GM18505 (cell line): ENCODE measurements around the gene HOXA3.

Source experiments
- ATAC-seq: cut with Tn5 transposase; IDR thresholded peaks from one replicate; pipeline ENCODE4 v1.9.1; 2021; ENCODE audit not compliant: unreplicated experiment
- POLR2A ChIP-seq: IDR thresholded peaks from 4 replicates; pipeline ENCODE4 v1.6.1; 2011; ENCODE audit warnings: borderline replicate concordance; ENCODE audit not compliant: insufficient read depth, insufficient read length; ENCODE audit errors: extremely low read depth

Gene HOXA3

DNA sequence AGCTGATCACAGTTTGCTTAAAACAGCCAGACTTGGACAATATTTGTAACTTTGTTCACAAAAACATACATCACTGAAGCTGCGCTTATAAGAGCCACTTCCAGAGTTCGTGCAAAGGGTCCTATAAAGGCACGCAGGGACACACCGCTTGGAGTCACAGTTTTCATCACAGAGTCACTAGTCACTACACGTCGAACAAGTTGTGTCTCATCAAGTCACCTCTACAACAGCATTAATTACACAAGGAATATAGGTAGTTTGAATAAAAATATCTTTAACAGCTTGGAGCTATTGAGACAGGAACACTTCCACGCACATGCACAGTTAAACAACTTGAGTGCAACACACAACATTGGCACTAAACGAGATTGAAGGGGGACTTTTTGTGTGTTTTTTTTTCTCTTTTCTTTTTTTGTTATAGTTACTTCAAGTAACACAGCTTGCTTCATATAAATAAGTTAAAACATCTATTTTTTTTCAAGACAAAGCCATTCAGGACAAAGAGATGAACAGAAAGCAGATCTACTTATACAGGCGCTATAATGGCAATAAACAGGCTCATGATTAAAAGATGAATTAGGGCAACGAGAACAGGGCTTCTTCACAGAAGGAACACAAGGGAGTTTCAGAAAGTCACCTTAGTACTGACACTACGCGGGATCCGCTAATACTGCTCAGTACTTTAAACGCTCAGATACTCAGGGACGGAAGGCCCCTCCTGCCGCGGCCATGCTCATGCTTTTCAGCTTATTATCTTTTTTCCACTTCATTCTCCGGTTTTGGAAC lies 11.1 kb downstream of the HOXA3 start:
- no peak for TF ChIP-seq POLR2A
- no peak for ATAC-seq

GRCh38 chr7:27140126-27140857 lies 12.1 kb downstream of the HOXA3 start:
- TF ChIP-seq POLR2A: no peak
- ATAC-seq: no peak

DNA sequence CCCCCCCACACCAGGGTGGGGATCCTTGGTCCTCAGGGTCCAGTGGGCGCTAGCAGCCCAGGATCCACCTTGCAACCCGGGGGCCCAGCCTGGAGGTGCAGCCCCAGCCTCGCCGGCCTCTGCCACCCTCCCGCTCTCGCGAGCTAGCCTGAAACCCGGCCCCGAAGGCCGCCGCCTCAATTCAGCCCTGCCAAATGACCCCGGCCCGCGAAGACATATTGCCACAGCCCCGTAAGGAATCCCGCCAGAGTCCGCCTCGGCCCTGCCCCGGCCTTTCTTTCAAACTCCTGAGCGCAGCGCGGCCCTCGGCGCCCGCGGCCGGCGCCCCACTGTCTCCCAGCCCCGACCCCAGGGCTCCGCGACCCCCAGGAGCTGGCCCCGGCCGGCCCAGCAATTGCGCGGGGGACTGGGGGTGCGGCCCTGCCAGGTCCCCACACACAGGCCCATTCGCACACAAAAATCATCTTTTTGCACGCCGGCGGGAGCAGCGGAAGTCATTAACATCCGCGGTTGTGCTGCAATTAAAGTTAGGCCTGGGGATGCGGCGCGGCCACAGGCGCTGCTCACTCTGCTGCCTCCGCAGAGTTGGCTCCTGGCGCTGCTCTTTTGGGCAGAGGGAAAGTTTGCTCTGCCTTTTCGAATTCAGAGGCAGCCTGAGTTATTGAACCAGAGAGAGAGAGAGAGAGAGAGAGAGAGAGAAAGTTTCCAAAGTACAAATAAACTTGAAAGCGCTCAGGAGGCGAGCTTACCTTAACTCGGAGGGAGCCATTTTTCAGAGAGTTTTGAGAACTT lies 12.9 kb downstream of the HOXA3 start:
- no peak for ATAC-seq
- TF ChIP-seq POLR2A: no peak

GRCh38 chr7:27138985-27139333 lies 13.4 kb downstream of the HOXA3 start:
- no peak for ATAC-seq
- no peak for TF ChIP-seq POLR2A

- TF ChIP-seq POLR2A: no peak
- ATAC-seq: no peak
Measured at GRCh38 chr7:27138472-27138871, 13.9 kb downstream of the HOXA3 start.

- no peak for ATAC-seq
- TF ChIP-seq POLR2A: no peak
Measured at GRCh38 chr7:27137640-27138315, 14.6 kb downstream of the HOXA3 start.

DNA sequence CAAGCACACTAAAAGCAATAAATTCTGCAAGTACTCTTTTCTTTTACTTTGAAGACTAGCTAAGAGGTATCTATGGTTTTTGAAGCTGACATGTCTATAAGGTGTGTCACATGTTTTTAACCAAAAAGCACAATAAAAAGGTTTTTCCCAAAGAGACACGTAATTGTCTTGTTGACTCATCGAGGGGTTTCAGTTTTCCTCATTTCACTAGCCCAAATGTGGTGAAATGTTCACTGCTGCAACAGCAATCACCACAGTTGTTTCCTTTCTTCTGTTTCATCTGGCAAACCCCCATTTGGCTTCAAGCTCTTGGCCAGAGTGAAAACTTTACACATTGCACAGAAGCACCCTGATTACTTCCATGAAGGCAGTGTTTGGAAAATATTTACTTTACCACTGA lies 18.0 kb downstream of the HOXA3 start:
- ATAC-seq: no peak
- TF ChIP-seq POLR2A: no peak

DNA sequence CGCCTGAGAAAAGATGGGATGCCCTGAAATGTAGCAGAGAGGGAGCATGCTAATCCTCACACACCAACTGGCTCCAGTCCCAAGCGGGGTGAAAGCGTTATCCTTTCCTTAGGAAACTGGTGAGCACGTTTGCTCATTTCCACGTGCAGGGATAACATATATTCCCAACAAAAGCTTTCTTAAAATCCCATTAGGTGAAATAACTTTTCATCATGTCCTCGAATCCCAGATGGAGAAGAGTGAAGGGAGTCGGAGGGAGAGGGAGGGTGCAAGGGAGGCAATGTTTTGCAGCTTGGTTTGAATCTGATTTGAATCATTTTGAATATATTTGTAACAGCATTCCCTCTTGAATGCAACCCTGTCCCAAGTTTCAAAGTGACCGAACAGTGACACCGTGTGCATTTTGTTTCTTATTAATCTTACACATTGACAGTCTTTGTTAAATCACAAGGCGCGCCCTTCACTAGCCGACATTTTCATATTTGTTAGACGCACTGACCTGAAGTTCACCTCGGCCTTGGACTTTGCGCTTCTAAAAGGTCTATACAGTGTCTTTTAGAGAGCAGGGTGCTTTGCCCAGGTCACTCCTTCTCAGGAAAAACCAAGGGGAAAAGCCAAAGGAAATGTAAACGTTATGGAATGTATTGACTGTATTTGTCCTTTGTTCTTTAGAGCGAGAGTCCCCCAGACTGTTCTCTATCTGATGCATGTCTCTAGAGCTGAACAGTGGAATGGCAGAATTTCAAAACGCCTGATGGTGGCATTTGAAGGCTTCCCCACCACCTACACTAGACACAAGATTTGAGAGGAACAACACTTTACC lies 18.8 kb downstream of the HOXA3 start:
- no peak for TF ChIP-seq POLR2A
- ATAC-seq: no peak

GRCh38 chr7:27132978-27133377 lies 19.4 kb downstream of the HOXA3 start:
- no peak for TF ChIP-seq POLR2A
- no peak for ATAC-seq

DNA sequence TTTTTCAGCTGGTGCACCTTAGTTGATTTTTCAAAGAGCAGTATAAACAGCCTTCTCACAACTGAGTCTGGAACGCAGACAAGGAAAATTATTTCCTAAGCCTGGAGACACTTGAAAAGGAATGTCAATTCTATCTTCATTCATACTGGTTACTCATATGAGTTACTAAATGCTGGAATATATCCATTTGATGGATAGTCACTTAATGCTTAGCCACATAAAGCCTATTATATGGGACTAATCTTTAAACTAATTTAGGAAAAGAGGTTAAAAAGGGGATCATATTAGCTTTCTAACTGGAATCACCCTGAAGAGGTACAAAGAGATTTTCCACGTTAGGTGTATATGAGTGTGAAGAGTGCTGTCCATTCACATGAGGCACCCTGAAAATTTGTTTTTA lies 20.2 kb downstream of the HOXA3 start:
- TF ChIP-seq POLR2A: no peak
- no peak for ATAC-seq

- ATAC-seq: no peak
- TF ChIP-seq POLR2A: no peak
Measured at GRCh38 chr7:27131390-27131819, 21.0 kb downstream of the HOXA3 start.
